Measurements from ENCODE around the gene TMEM123.

Gene TMEM123

DNA sequence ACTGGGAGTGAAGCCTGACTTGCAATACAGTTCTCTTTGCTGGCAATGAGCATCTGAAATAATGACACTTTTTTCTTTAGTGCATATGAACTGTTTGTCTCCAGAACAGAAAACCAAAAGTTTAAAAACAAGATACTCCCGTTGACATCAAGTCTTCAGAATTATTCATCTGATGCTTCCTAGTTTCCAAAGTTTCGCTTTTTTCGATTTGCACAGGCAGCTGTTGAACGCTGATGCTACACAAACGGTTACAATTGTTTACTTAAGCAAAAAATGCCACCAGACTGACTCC lies 106.2 kb downstream of the TMEM123 start:
- TF ChIP-seq, protein P1, sequence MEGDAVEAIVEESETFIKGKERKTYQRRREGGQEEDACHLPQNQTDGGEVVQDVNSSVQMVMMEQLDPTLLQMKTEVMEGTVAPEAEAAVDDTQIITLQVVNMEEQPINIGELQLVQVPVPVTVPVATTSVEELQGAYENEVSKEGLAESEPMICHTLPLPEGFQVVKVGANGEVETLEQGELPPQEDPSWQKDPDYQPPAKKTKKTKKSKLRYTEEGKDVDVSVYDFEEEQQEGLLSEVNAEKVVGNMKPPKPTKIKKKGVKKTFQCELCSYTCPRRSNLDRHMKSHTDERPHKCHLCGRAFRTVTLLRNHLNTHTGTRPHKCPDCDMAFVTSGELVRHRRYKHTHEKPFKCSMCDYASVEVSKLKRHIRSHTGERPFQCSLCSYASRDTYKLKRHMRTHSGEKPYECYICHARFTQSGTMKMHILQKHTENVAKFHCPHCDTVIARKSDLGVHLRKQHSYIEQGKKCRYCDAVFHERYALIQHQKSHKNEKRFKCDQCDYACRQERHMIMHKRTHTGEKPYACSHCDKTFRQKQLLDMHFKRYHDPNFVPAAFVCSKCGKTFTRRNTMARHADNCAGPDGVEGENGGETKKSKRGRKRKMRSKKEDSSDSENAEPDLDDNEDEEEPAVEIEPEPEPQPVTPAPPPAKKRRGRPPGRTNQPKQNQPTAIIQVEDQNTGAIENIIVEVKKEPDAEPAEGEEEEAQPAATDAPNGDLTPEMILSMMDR (IDR thresholded peaks at IDR 0.05; ENCODE audit: control insufficient read depth, insufficient read depth, low read depth, low read length, missing control alignments): no peak
- peak overlapping the region; percentile 55 for H3K4me3 ChIP-seq (ENCODE audit: control insufficient read depth, low read depth, low read length)
- DNase-seq (ENCODE audit: low read depth): no peak

Data from AG09309 (cell line).